ENCODE results near the gene WDR36. TPM values are rescaled to one million over a fixed set of nuclear protein-coding genes. Genes with fewer than 3 reads are reported as not detected.

The WDR36 gene
- total and polyA plus RNA-seq, 2 of the 13 experiments (the other 11 are each of a cell fraction or from before 2014, with no cell fraction given) = 18.2 to 40.6 TPM

DNA sequence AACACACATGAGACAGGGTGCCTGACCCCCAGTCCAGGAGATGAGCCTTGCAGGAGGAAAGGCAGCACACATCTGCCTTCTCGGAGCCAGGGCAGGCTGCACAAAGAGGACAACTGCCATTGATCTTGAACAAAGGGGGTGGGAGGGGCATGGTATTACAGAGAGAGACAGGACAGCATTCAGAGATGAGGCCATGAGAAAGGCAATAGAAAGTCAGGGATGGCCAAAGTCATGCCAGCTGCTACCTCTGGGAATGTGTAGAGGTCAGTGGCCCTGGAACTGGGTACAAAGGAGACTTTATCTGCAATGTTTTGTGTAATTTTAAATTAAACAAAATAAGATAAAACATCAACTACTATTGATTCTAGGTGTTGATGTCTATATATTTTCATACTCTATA lies 43.2 kb downstream of the WDR36 start:
- Histone ChIP-seq H3K9me3 (ENCODE audit: low read length) (no peaks in the 10 kb centered on the region), H2AFZ (ENCODE audit: low read length) (no peak overlapping the region), H3K36me3 (replicated peaks in 1 of 2; ENCODE audit: control insufficient read depth in 1 of 2, insufficient read depth in 2 of 2, low read length in 2 of 2) (no peaks in the 10 kb centered on the region), H3K4me1 (ENCODE audit: insufficient read depth, low read length) (no peaks in the 10 kb centered on the region), H4K20me1 (ENCODE audit: insufficient read depth, low read length) (no peaks in the 10 kb centered on the region), H3K27ac (ENCODE audit: extremely low read length, insufficient read depth, low read length) (no peak overlapping the region), H3K9ac (ENCODE audit: insufficient read depth, low read depth, low read length) (no peak overlapping the region), H3K79me2 (ENCODE audit: insufficient read depth, low read length) (no peaks in the 10 kb centered on the region), H3K27me3 (ENCODE audit: control insufficient read depth in 1 of 2, insufficient read depth in 2 of 2, low read length in 2 of 2) (no peaks in the 10 kb centered on the region; a peak in 1 of 5 replicates), H3K4me2 (ENCODE audit: low read depth, low read length) (no peak overlapping the region), H3K4me3 (replicated peaks in 1 of 3; ENCODE audit: insufficient read depth in 1 of 3, low read depth in 2 of 3, low read length in 3 of 3) (no peak overlapping the region)
- no peak for FAIRE-seq
- ChIA-PET POLR2A (no interaction called here), CTCF (ENCODE audit: low intra/inter-chr PET ratio, low total read pairs) (no interaction called here)
- no TSS peak for BruUV-seq (replicated peaks)
- in situ Hi-C loops (cut with HindIII; ENCODE audit: extremely low pct_ligation_motif_present, low pct_unique_long_range_greater_than_20kb) = no loop called here
- ATAC-seq = no peak; the same call in 2 of the 3 replicates
- intact Hi-C loops (cut with micrococcal nuclease; ENCODE audit: unreplicated experiment) = no loop called here
- no peak for DNase-seq (ENCODE audit: low spot score)
- WGBS (ENCODE audit: low lambda C conversion rate) = 0% methylated on average over 1 of the region's 1 CpG
- no peak for TF ChIP-seq ZNF563 (CRISPR knock-in tag; IDR thresholded peaks at IDR 0.05)
- TF ChIP-seq POLR2AphosphoS5 (IDR thresholded peaks at IDR 0.05; ENCODE audit: low read depth, low read length) = no peak
- no peak for TF ChIP-seq ELF1 (CRISPR knock-in tag; IDR thresholded peaks at IDR 0.05)
- TF ChIP-seq, protein P1, sequence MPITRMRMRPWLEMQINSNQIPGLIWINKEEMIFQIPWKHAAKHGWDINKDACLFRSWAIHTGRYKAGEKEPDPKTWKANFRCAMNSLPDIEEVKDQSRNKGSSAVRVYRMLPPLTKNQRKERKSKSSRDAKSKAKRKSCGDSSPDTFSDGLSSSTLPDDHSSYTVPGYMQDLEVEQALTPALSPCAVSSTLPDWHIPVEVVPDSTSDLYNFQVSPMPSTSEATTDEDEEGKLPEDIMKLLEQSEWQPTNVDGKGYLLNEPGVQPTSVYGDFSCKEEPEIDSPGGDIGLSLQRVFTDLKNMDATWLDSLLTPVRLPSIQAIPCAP (CRISPR knock-in tag; IDR thresholded peaks at IDR 0.05; ENCODE audit: low read depth) = no peak
- no peak for TF ChIP-seq U2AF2 (IDR thresholded peaks at IDR 0.05; ENCODE audit: low read depth, low read length)
- no peak for TF ChIP-seq RORA (CRISPR knock-in tag; IDR thresholded peaks at IDR 0.05)
- TF ChIP-seq, protein P2, sequence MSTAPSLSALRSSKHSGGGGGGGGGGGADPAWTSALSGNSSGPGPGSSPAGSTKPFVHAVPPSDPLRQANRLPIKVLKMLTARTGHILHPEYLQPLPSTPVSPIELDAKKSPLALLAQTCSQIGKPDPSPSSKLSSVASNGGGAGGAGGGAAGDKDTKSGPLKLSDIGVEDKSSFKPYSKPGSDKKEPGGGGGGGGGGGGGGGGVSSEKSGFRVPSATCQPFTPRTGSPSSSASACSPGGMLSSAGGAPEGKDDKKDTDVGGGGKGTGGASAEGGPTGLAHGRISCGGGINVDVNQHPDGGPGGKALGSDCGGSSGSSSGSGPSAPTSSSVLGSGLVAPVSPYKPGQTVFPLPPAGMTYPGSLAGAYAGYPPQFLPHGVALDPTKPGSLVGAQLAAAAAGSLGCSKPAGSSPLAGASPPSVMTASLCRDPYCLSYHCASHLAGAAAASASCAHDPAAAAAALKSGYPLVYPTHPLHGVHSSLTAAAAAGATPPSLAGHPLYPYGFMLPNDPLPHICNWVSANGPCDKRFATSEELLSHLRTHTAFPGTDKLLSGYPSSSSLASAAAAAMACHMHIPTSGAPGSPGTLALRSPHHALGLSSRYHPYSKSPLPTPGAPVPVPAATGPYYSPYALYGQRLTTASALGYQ (CRISPR knock-in tag; IDR thresholded peaks at IDR 0.05) = no peak
- no peak for TF ChIP-seq SIN3A (IDR thresholded peaks at IDR 0.05; ENCODE audit: borderline replicate concordance, low read depth, low read length)
- TF ChIP-seq ARNT (IDR thresholded peaks at IDR 0.05) = no peak
- TF ChIP-seq, protein P3, sequence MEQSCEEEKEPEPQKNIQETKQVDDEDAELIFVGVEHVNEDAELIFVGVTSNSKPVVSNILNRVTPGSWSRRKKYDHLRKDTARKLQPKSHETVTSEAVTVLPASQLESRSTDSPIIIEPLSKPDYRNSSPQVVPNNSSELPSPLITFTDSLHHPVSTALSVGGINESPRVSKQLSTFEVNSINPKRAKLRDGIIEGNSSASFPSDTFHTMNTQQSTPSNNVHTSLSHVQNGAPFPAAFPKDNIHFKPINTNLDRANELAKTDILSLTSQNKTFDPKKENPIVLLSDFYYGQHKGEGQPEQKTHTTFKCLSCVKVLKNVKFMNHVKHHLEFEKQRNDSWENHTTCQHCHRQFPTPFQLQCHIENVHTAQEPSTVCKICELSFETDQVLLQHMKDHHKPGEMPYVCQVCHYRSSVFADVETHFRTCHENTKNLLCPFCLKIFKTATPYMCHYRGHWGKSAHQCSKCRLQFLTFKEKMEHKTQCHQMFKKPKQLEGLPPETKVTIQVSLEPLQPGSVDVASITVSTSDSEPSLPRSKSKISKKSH (CRISPR knock-in tag; IDR thresholded peaks at IDR 0.05; ENCODE audit: borderline replicate concordance) = no peak
- TF ChIP-seq, protein P4, sequence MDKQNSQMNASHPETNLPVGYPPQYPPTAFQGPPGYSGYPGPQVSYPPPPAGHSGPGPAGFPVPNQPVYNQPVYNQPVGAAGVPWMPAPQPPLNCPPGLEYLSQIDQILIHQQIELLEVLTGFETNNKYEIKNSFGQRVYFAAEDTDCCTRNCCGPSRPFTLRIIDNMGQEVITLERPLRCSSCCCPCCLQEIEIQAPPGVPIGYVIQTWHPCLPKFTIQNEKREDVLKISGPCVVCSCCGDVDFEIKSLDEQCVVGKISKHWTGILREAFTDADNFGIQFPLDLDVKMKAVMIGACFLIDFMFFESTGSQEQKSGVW (CRISPR knock-in tag; IDR thresholded peaks at IDR 0.05; ENCODE audit: borderline replicate concordance) = no peak
- TF ChIP-seq ZNF572 (CRISPR knock-in tag; IDR thresholded peaks at IDR 0.05) = no peak
- no peak for TF ChIP-seq SRSF9 (IDR thresholded peaks at IDR 0.05; ENCODE audit: borderline replicate concordance, insufficient read depth, low read depth, low read length, poor library complexity, severe bottlenecking)
- TF ChIP-seq CEBPB (IDR thresholded peaks at IDR 0.05; ENCODE audit: borderline replicate concordance, low read depth, low read length) = no peak
- TF ChIP-seq SOX13 (IDR thresholded peaks at IDR 0.05) = no peak
- TF ChIP-seq SOX13 (CRISPR knock-in tag; conservative IDR thresholded peaks at IDR 0.05 in 1 of 2, IDR thresholded peaks at IDR 0.05 in 1 of 2) = no peak
- TF ChIP-seq ZNF841 (CRISPR knock-in tag; IDR thresholded peaks at IDR 0.05; ENCODE audit: borderline replicate concordance) = no peak
- no peak for TF ChIP-seq ZNF101 (CRISPR knock-in tag; IDR thresholded peaks at IDR 0.05; ENCODE audit: borderline replicate concordance, low read depth)
